Neuronal stem cell (in vitro differentiated cells): Measurements from ENCODE around the gene GIT1.
"Not testable (repeated sequence)": the region's sequence is repeated elsewhere in the genome, so short reads cannot be mapped to it uniquely, and the experiment has no call there.

ENCODE experiments used
- DNase-seq: peaks from one replicate; pipeline ENCODE4 v3.0.0-alpha.2; 2013; ENCODE audit warnings: low spot score
- H2AFZ ChIP-seq: one replicate; pipeline ENCODE4 v1.6.1; 2013; ENCODE audit warnings: mild to moderate bottlenecking, low read length, inconsistent platforms
- H2AK5ac ChIP-seq: 2 replicates; pipeline ENCODE4 v1.6.1; 2013; ENCODE audit warnings: low read depth, mild to moderate bottlenecking, inconsistent platforms, low read length, moderate library complexity, mixed read lengths
- H2BK120ac ChIP-seq: 2 replicates; pipeline ENCODE4 v1.6.1; 2013; ENCODE audit warnings: low read depth, mild to moderate bottlenecking, inconsistent platforms, low read length, moderate library complexity, mixed read lengths
- H2BK12ac ChIP-seq: one replicate; pipeline ENCODE4 v1.6.1; 2013; ENCODE audit warnings: low read length, inconsistent platforms
- H2BK15ac ChIP-seq: 2 replicates; pipeline ENCODE4 v1.6.1; 2013; ENCODE audit warnings: mild to moderate bottlenecking, low read length, inconsistent platforms, mixed read lengths
- H2BK5ac ChIP-seq: one replicate; pipeline ENCODE4 v1.6.1; 2013; ENCODE audit warnings: inconsistent platforms, mild to moderate bottlenecking, low read length, moderate library complexity
- H3K14ac ChIP-seq: one replicate; pipeline ENCODE4 v1.6.1; 2013; ENCODE audit warnings: low read length, inconsistent platforms
- H3K18ac ChIP-seq: 2 replicates; pipeline ENCODE4 v1.6.1; 2013; ENCODE audit warnings: low read length, inconsistent platforms
- H3K23ac ChIP-seq: 2 replicates; pipeline ENCODE4 v1.6.1; 2013; ENCODE audit warnings: low read depth, mild to moderate bottlenecking, mixed read lengths, low read length, inconsistent platforms; ENCODE audit not compliant: poor library complexity
- H3K27ac ChIP-seq: replicated peaks from 3 replicates; pipeline ENCODE4 v1.5.1; 2013; ENCODE audit warnings: low read length, inconsistent platforms
- H3K27me3 ChIP-seq, 3 experiments: 2 replicates each; pipeline ENCODE4 v1.6.1; 2013; ENCODE audit warnings: low read length in 3 of 3, mild to moderate bottlenecking in 2 of 3, inconsistent platforms in 1 of 3, low read depth in 1 of 3, mixed read lengths in 1 of 3, moderate library complexity in 1 of 3; ENCODE audit not compliant: control insufficient read depth in 3 of 3, insufficient read depth in 3 of 3
- H3K36me3 ChIP-seq, 2 donors: replicated peaks in 1 of 2; 2 replicates each; pipeline ENCODE4 v1.6.1; 2013; ENCODE audit warnings: low read length in 2 of 2; ENCODE audit not compliant: control insufficient read depth in 2 of 2, insufficient read depth in 2 of 2
- H3K4ac ChIP-seq: 2 replicates; pipeline ENCODE4 v1.6.1; 2013; ENCODE audit warnings: inconsistent platforms, mild to moderate bottlenecking, low read length, moderate library complexity
- H3K4me1 ChIP-seq, 2 donors: 1 replicate in 1 of 2; 2 replicates in 1 of 2; pipeline ENCODE4 v1.6.1; 2013; ENCODE audit warnings: low read length in 2 of 2, low read depth in 1 of 2; ENCODE audit not compliant: control insufficient read depth in 2 of 2, insufficient read depth in 1 of 2
- H3K4me2 ChIP-seq: one replicate; pipeline ENCODE4 v1.6.1; 2013; ENCODE audit warnings: mild to moderate bottlenecking, low read length, inconsistent platforms; ENCODE audit not compliant: insufficient read depth, poor library complexity, severe bottlenecking
- H3K4me3 ChIP-seq, 2 donors: 2 replicates each; pipeline ENCODE4 v1.5.1; 2013; ENCODE audit warnings: low read length in 2 of 2, mild to moderate bottlenecking in 2 of 2, inconsistent platforms in 1 of 2, moderate library complexity in 1 of 2
- H3K79me1 ChIP-seq: one replicate; pipeline ENCODE4 v1.6.1; 2013; ENCODE audit warnings: low read depth, mild to moderate bottlenecking, inconsistent platforms, low read length, moderate library complexity
- H3K9ac ChIP-seq: one replicate; pipeline ENCODE4 v1.6.1; 2013; ENCODE audit warnings: mild to moderate bottlenecking, low read depth, low read length, inconsistent platforms; ENCODE audit not compliant: poor library complexity
- H3K9me3 ChIP-seq, 2 donors: replicated peaks in 1 of 2; 2 replicates each; pipeline versions ENCODE3 to v1.6.1; 2013; ENCODE audit warnings: low read length in 2 of 2, mild to moderate bottlenecking in 2 of 2, inconsistent platforms in 1 of 2, low read depth in 1 of 2, mixed read lengths in 1 of 2, moderate library complexity in 1 of 2; ENCODE audit not compliant: control insufficient read depth in 2 of 2, insufficient read depth in 1 of 2
- H4K8ac ChIP-seq: one replicate; pipeline ENCODE4 v1.6.1; 2013; ENCODE audit warnings: low read depth, mild to moderate bottlenecking, inconsistent platforms, low read length, moderate library complexity
- H4K91ac ChIP-seq: one replicate; pipeline ENCODE4 v1.6.1; 2013; ENCODE audit warnings: low read length, low read depth, mild to moderate bottlenecking, inconsistent platforms; ENCODE audit not compliant: poor library complexity
- WGBS, 2 donors: extraction: QIAGEN DNeasy Blood & Tissue Kit; methylation state at CpG; one replicate each; pipeline ENCODE4 v1.1.7; 2013; ENCODE audit warnings: missing lambda C conversion rate in 2 of 2, mixed read lengths in 1 of 2; ENCODE audit not compliant: insufficient read length in 2 of 2, insufficient replicate concordance in 1 of 2; ENCODE audit errors: extremely low coverage in 2 of 2; 5-methylcytosine and 5-hydroxymethylcytosine counted together

Gene GIT1

GRCh38 chr17:29558139-29558538 is 31.3 kb downstream of the GIT1 start:
- H3K27me3 ChIP-seq, H2BK12ac ChIP-seq, H3K14ac ChIP-seq, H3K4me3 ChIP-seq, H2AK5ac ChIP-seq, H3K4me1 ChIP-seq, H3K79me1 ChIP-seq, DNase-seq, H3K27ac ChIP-seq, H3K4me2 ChIP-seq, H3K9ac ChIP-seq, H3K18ac ChIP-seq, H4K8ac ChIP-seq, H3K4ac ChIP-seq, H4K91ac ChIP-seq, H2AFZ ChIP-seq, H2BK15ac ChIP-seq, H2BK5ac ChIP-seq, H2BK120ac ChIP-seq, H3K23ac ChIP-seq, H3K9me3 ChIP-seq: not testable (repeated sequence)
- WGBS, 2 donors: no CpG with 5 or more reads among the region's 5 CpGs
- peaks cover 0 to 29% of the 10 kb centered on the region in 2 donors for H3K36me3 ChIP-seq

GRCh38 chr17:29557739-29558116 is 31.7 kb downstream of the GIT1 start:
- Histone ChIP-seq H4K91ac (no peak overlapping the region), H2BK12ac (no peak overlapping the region), H3K79me1 (no peaks in the 10 kb centered on the region), H2BK120ac (no peak overlapping the region), H2AFZ (no peak overlapping the region), H3K4me3 (no peak overlapping the region), H3K27me3 (no peaks in the 10 kb centered on the region), H3K36me3 (peaks cover 0 to 25% of the 10 kb centered on the region in 2 donors), H3K4me1 (no peaks in the 10 kb centered on the region), H3K23ac (no peak overlapping the region), H3K4ac (no peak overlapping the region), H3K27ac (no peak overlapping the region), H4K8ac (no peak overlapping the region), H2BK15ac (no peak overlapping the region), H3K14ac (no peak overlapping the region), H3K18ac (no peak overlapping the region), H3K9me3 (no peaks in the 10 kb centered on the region), H2AK5ac (no peak overlapping the region), H2BK5ac (no peak overlapping the region), H3K4me2 (no peak overlapping the region), H3K9ac (no peak overlapping the region)
- no peak for DNase-seq

GRCh38 chr17:29557085-29557738 is 32.2 kb downstream of the GIT1 start:
- no peak overlapping the region for H2BK5ac ChIP-seq
- H3K36me3 ChIP-seq: peaks cover 0 to 20% of the 10 kb centered on the region in 2 donors
- no peak overlapping the region for H2BK120ac ChIP-seq
- no peak overlapping the region for H2AK5ac ChIP-seq
- H4K91ac ChIP-seq: no peak overlapping the region
- H2BK15ac ChIP-seq: no peak overlapping the region
- no peak overlapping the region for H3K9ac ChIP-seq
- H3K4me1 ChIP-seq: no peaks in the 10 kb centered on the region
- no peak overlapping the region for H3K4me3 ChIP-seq
- H4K8ac ChIP-seq: no peak overlapping the region
- no peak overlapping the region for H3K4me2 ChIP-seq
- no peak overlapping the region for H3K18ac ChIP-seq
- DNase-seq: no peak
- H3K27me3 ChIP-seq: no peaks in the 10 kb centered on the region
- H2AFZ ChIP-seq: no peak overlapping the region
- no peak overlapping the region for H3K23ac ChIP-seq
- H3K79me1 ChIP-seq: no peaks in the 10 kb centered on the region
- H3K27ac ChIP-seq: no peak overlapping the region
- WGBS, 2 donors: no CpG with 5 or more reads among the region's 1 CpG
- H2BK12ac ChIP-seq: no peak overlapping the region
- no peak overlapping the region for H3K14ac ChIP-seq
- no peak overlapping the region for H3K4ac ChIP-seq
- no peaks in the 10 kb centered on the region for H3K9me3 ChIP-seq

- Histone ChIP-seq H2BK15ac (no peak overlapping the region), H4K91ac (no peak overlapping the region), H2AK5ac (no peak overlapping the region), H3K9me3 (peaks cover 0 to 2% of the 10 kb centered on the region in 2 donors), H2BK5ac (no peak overlapping the region), H2BK120ac (no peak overlapping the region), H3K27ac (no peak overlapping the region), H3K23ac (no peak overlapping the region), H3K27me3 (no peaks in the 10 kb centered on the region), H2BK12ac (no peak overlapping the region), H3K79me1 (no peaks in the 10 kb centered on the region), H3K4me3 (no peak overlapping the region), H3K4me2 (no peak overlapping the region), H3K9ac (no peak overlapping the region), H3K14ac (no peak overlapping the region), H4K8ac (no peak overlapping the region), H3K4ac (no peak overlapping the region), H3K18ac (no peak overlapping the region), H3K36me3 (peaks cover 0 to 6% of the 10 kb centered on the region in 2 donors), H3K4me1 (no peaks in the 10 kb centered on the region), H2AFZ (no peak overlapping the region)
- no CpG with 5 or more reads among the region's 3 CpGs for WGBS, 2 donors
- DNase-seq: no peak
Observed at GRCh38 chr17:29555840-29556239, 33.6 kb downstream of the GIT1 start.
